GM12878 (cell line): ENCODE measurements around the gene RUNDC3A. TPM values are rescaled to one million over a fixed set of nuclear protein-coding genes. Genes with fewer than 3 reads are reported as not detected.
"Not testable (repeated sequence)": the region's sequence is repeated elsewhere in the genome, so short reads cannot be mapped to it uniquely, and the experiment has no call there.

Source experiments
- ATAC-seq: fragments of 200-7000 bp; cut with Tn5 transposase; 3 replicates; pipeline ENCODE4 v1.9.1; 2020; ENCODE audit warnings: mild to moderate bottlenecking, moderate library complexity
- BruUV-seq: library from RNA; stranded (reverse); fragments of 400-500 nt; replicated peaks from 2 replicates; lab custom pipeline; 2021; lab: Mats Ljungman, UMichigan
- CTCF ChIA-PET: fragments of 300-600 bp; sonication (Branson Sonifier 250); formaldehyde crosslinking; extraction: SDS; loops from one replicate; lab custom pipeline; 2021; ENCODE audit warnings: inconsistent platforms; lab: Yijun Ruan, JAX
- POLR2A ChIA-PET: fragments of 350-600 bp; formaldehyde crosslinking; extraction: SDS; loops from one replicate; lab custom pipeline; 2021; ENCODE audit warnings: inconsistent platforms; lab: Charles Lee
- RAD21 ChIA-PET: fragments of 300-600 bp; sonication (Branson Sonifier 250); formaldehyde crosslinking; loops from one replicate; lab custom pipeline; 2023; ENCODE audit warnings: antibody characterized with exemption; ENCODE audit not compliant: unreplicated experiment; lab: Charles Lee
- SMC1A ChIA-PET: fragments of 300-600 bp; sonication (Branson Sonifier 250); formaldehyde crosslinking; loops from one replicate; lab custom pipeline; 2023; ENCODE audit not compliant: unreplicated experiment, uncharacterized antibody; lab: Charles Lee
- DNase-seq: peaks from one replicate; pipeline ENCODE4 v3.0.0-alpha.2; 2011; ENCODE audit warnings: low read depth, low spot score
- FAIRE-seq: peaks from 3 replicates; lab custom pipeline; 2011; peaks lifted over from hg19 to GRCh38; lab: Jason Lieb, UNC
- H2AFZ ChIP-seq: 2 replicates; pipeline ENCODE4 v1.6.0; 2011; ENCODE audit warnings: low read depth, low read length, control low read depth; ENCODE audit not compliant: control insufficient read depth
- H3K27ac ChIP-seq: 2 replicates; pipeline ENCODE4 v1.5.1; 2011; ENCODE audit warnings: control low read depth; ENCODE audit not compliant: control insufficient read depth, insufficient read depth
- H3K27me3 ChIP-seq, 2 experiments: replicated peaks in 1 of 2; 2 replicates each; pipeline versions ENCODE4 v1.6.0 to v1.6.1; 2011; ENCODE audit warnings: low read length in 1 of 2; ENCODE audit not compliant: control insufficient read depth in 2 of 2, insufficient read depth in 2 of 2
- H3K36me3 ChIP-seq, 2 experiments: 2 replicates each; pipeline ENCODE4 v1.5.1; 2011; ENCODE audit warnings: low read length in 1 of 2; ENCODE audit not compliant: control insufficient read depth in 2 of 2, insufficient read depth in 2 of 2
- H3K4me1 ChIP-seq: 2 replicates; pipeline ENCODE4 v1.6.1; 2011; ENCODE audit warnings: mild to moderate bottlenecking, low read length, moderate library complexity, mixed read lengths; ENCODE audit not compliant: control insufficient read depth, insufficient read depth
- H3K4me2 ChIP-seq: 2 replicates; pipeline ENCODE4 v1.6.0; 2011; ENCODE audit warnings: control low read depth; ENCODE audit not compliant: control insufficient read depth, insufficient read depth
- H3K4me3 ChIP-seq: fragments of 200-600 bp; sonication (generic); 2 replicates; pipeline ENCODE4 v1.5.1; 2016
- H3K79me2 ChIP-seq: 2 replicates; pipeline ENCODE4 v1.6.0; 2011; ENCODE audit warnings: low read length; ENCODE audit not compliant: control insufficient read depth, insufficient read depth
- H3K9ac ChIP-seq: 2 replicates; pipeline ENCODE4 v1.8.0; 2011; ENCODE audit warnings: low read length, control low read depth, mixed read lengths; ENCODE audit not compliant: control insufficient read depth, insufficient read depth
- H3K9me3 ChIP-seq: replicated peaks from 3 replicates; pipeline ENCODE4 v1.5.1; 2011; ENCODE audit warnings: mild to moderate bottlenecking, low read length; ENCODE audit not compliant: control insufficient read depth, insufficient read depth
- H4K20me1 ChIP-seq: 2 replicates; pipeline ENCODE4 v1.6.0; 2011; ENCODE audit not compliant: control insufficient read depth, insufficient read depth
- WGBS: methylation state at CpG from one replicate; pipeline ENCODE4 v1.1.6; 2016; ENCODE audit warnings: low lambda C conversion rate; ENCODE audit not compliant: insufficient replicate concordance, insufficient coverage; ENCODE audit errors: missing lambda C conversion rate; 5-methylcytosine and 5-hydroxymethylcytosine counted together
- in situ Hi-C: fragments of 300-500 bp; cut with MboI; formaldehyde crosslinking; loops from 9 replicates; pipeline ENCODE4 v1.14.3; 2018; ENCODE audit warnings: mixed read lengths
- intact Hi-C: fragments of 100-400 bp; cut with micrococcal nuclease; formaldehyde crosslinking; loops from one replicate; pipeline ENCODE4 v1.14.2; 2022; ENCODE audit not compliant: unreplicated experiment
- polyA plus RNA-seq, 11 experiments: library from polyadenylated mRNA; depleted of rRNA in 4 of 11; unstranded in 6 of 11; stranded (reverse) in 5 of 11; fragments of >200 nt; fragmentation: Nextera tagmentation in 4 of 11; fragmentation: Illumina TruSeq in 1 of 11; extraction: Ambion mirVana in 4 of 11; extraction: Trizol in 1 of 11; gene quantifications; 1 replicate in 1 of 11; 2 replicates in 10 of 11; pipeline versions ENCODE4 v1.2.1 to v1.2.3, GENCODE V29; 2011 to 2016; ENCODE audit warnings: inconsistent platforms in 2 of 11, missing spikeins in 2 of 11, low read depth in 1 of 11
- total RNA-seq, 4 experiments: library from RNA; depleted of rRNA in 3 of 4; stranded (reverse); fragments of >200 nt in 3 of 4; fragmentation: Illumina TruSeq in 1 of 4; extraction: Trizol in 1 of 4; gene quantifications; 2 replicates each; pipeline versions ENCODE4 v1.2.1 to v1.2.3, GENCODE V29; 2013 to 2021

The RUNDC3A gene
- total and polyA plus RNA-seq, 10 of the 15 experiments (the other 5 are each of a cell fraction or from before 2014, with no cell fraction given), result 0.07 to 0.17 TPM; not detected in 8

DNA sequence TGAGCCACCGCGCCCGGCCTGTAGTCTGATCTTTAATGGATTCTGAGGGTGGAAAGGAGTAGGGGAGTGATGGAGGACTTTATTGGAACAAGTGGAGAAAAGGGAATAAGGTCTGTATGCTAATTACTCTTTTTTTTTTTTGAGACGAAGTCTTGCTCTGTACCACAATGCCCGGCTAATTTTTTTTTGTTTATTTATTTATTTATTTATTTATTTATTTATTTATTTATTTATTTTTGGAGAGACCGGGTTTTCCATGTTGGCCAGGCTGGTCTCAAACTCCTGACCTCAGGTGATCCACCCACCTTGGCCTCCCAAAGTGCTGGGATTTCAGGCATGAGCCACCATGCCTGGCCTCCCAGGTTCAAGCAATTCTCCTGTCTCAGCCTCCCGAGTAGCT is 21.1 kb downstream of the RUNDC3A start:
- intact Hi-C loops, result loop anchor here (5.0 kb wide), 1 partner anchor 187 kb away; the partner anchor contains the start of gene HROB
- in situ Hi-C loops, result loop anchor here (5.0 kb wide), 2 partner anchors 127 to 187 kb away; partner anchors contain the start of gene HROB
- H3K36me3 ChIP-seq, H3K27me3 ChIP-seq, BruUV-seq, H3K9me3 ChIP-seq, ATAC-seq, H2AFZ ChIP-seq, POLR2A ChIA-PET, H3K4me2 ChIP-seq, DNase-seq, H3K4me3 ChIP-seq, H3K9ac ChIP-seq, FAIRE-seq, H3K27ac ChIP-seq, H4K20me1 ChIP-seq: not testable (repeated sequence)
- CTCF ChIA-PET, result interaction anchor here (1.1 to 9.1 kb wide), 10 partner anchors 17 to 405 kb away, joined by 3 to 154 read pairs (median 14); partner anchors contain the start of gene GRN
- H3K79me2 ChIP-seq, result peaks cover 11% of the 10 kb centered on the region
- SMC1A ChIA-PET, result interaction anchor here (0.7 to 4.3 kb wide), 4 partner anchors 15 to 126 kb away, joined by 3 to 38 read pairs (median 20); partner anchors contain the start of gene GRN
- peaks cover 14% of the 10 kb centered on the region for H3K4me1 ChIP-seq
- RAD21 ChIA-PET, result interaction anchor here (2.7 to 4.4 kb wide), 3 partner anchors 16 to 119 kb away, joined by 12 to 46 read pairs (median 18); partner anchors contain the start of gene GRN
- 88% methylated on average over 7 of the region's 7 CpGs for WGBS

DNA sequence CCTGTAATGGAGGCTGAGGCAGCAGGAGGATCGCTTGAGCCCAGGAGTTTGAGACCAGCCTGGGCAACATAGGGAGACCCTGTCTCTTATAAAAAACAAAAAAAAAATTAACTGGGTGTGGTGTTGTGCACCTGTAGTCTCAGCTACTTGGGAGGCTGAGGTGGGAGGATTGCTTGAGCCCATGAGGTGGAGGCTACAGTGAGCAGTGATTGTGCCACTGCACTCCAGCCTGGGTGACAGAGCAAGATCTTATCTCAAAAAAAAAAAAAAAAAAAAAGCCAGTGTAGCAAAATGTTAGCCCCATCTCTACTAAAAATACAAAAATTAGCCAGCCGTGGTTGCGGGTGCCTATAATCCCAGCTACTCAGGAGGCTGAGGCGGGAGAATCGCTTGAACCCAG is 21.9 kb downstream of the RUNDC3A start:
- H3K27ac ChIP-seq, ATAC-seq, BruUV-seq, intact Hi-C loops, H3K9me3 ChIP-seq, H3K4me3 ChIP-seq, H3K4me2 ChIP-seq, FAIRE-seq, in situ Hi-C loops, H3K79me2 ChIP-seq, H4K20me1 ChIP-seq, H3K9ac ChIP-seq, H3K27me3 ChIP-seq, H3K36me3 ChIP-seq, DNase-seq, H2AFZ ChIP-seq: not testable (repeated sequence)
- ChIA-PET RAD21 (interaction anchor here (0.7 to 4.4 kb wide), 10 partner anchors 15 to 230 kb away, joined by 3 to 46 read pairs (median 6); partner anchors contain the start of gene GRN), CTCF (interaction anchor here (0.9 to 9.1 kb wide), 17 partner anchors 16 to 405 kb away, joined by 3 to 154 read pairs (median 5); partner anchors contain the start of gene GRN), POLR2A (interaction anchor here (0.6 to 2.6 kb wide), 4 partner anchors 17 to 547 kb away, joined by 3 to 10 read pairs (median 5); no protein-coding TSS in a partner anchor), SMC1A (interaction anchor here (0.6 to 4.3 kb wide), 12 partner anchors 12 to 386 kb away, joined by 3 to 38 read pairs (median 4); partner anchors contain the start of gene GRN)
- 86% methylated on average over 5 of the region's 5 CpGs for WGBS
- peaks cover 14% of the 10 kb centered on the region for H3K4me1 ChIP-seq
